SU-DHL-6 (cell line): ENCODE results near the gene HCN4.

Source experiments
- H2AFZ ChIP-seq: fragments of 200-600 bp; sonication (generic); 2 replicates; pipeline ENCODE4 v1.6.1; 2014; ENCODE audit warnings: low read depth, mild to moderate bottlenecking, moderate library complexity, mixed read lengths, antibody characterized with exemption, low read length; ENCODE audit not compliant: severe bottlenecking
- H3F3A ChIP-seq: fragments of 200-600 bp; shearing (Covaris generic); 2 replicates; pipeline ENCODE4 v1.6.0; 2016; ENCODE audit warnings: antibody characterized with exemption, mild to moderate bottlenecking; ENCODE audit not compliant: insufficient read depth
- H3K27ac ChIP-seq: fragments of 200-600 bp; sonication (generic); 2 replicates; pipeline ENCODE4 v1.5.1; 2016; ENCODE audit warnings: low read depth, mild to moderate bottlenecking, low read length, moderate library complexity, mixed read lengths
- H3K27me3 ChIP-seq: fragments of 200-600 bp; sonication (generic), shearing (Covaris generic); 2 replicates; pipeline ENCODE4 v1.6.0; 2014; ENCODE audit warnings: mild to moderate bottlenecking, low read length
- H3K36me3 ChIP-seq: fragments of 200-600 bp; sonication (generic); 2 replicates; pipeline ENCODE4 v1.6.1; 2014; ENCODE audit warnings: mild to moderate bottlenecking, low read length, mixed read lengths
- H3K4me2 ChIP-seq: fragments of 300-600, 200-600 bp; shearing (Covaris generic), sonication (generic); 2 replicates; pipeline ENCODE4 v1.6.0; 2014; ENCODE audit warnings: low read length, low read depth, mild to moderate bottlenecking; ENCODE audit not compliant: poor library complexity, severe bottlenecking
- H3K4me3 ChIP-seq: fragments of 200-600 bp; sonication (generic); 2 replicates; pipeline ENCODE4 v1.5.1; 2014; ENCODE audit warnings: antibody characterized with exemption, low read length, mild to moderate bottlenecking, mixed read lengths; ENCODE audit not compliant: insufficient read depth, poor library complexity, severe bottlenecking
- H3K79me2 ChIP-seq: fragments of 200-600 bp; sonication (generic); 2 replicates; pipeline ENCODE4 v1.6.1; 2014; ENCODE audit warnings: mild to moderate bottlenecking, low read length, moderate library complexity; ENCODE audit not compliant: insufficient read depth
- H3K9ac ChIP-seq: fragments of 200-600 bp; sonication (generic); 2 replicates; pipeline ENCODE4 v1.7.0; 2014; ENCODE audit warnings: mild to moderate bottlenecking, low read length
- H3K9me2 ChIP-seq: fragments of 200-600 bp; sonication (generic); replicated peaks from 2 replicates; pipeline ENCODE4 v1.6.1; 2014; ENCODE audit warnings: low read length; ENCODE audit not compliant: insufficient read depth
- H3K9me3 ChIP-seq: fragments of 200-600 bp; sonication (generic); 2 replicates; pipeline ENCODE4 v1.6.1; 2014; ENCODE audit warnings: low read length, mixed read lengths; ENCODE audit not compliant: insufficient read depth
- H4K20me1 ChIP-seq: fragments of 200-600 bp; sonication (generic); 2 replicates; pipeline ENCODE4 v1.6.1; 2014; ENCODE audit warnings: low read depth, mild to moderate bottlenecking, antibody characterized with exemption, low read length, moderate library complexity, mixed read lengths
- EZH2phosphoT487 ChIP-seq: fragments of 200-600 bp; sonication (generic), shearing (Covaris generic); conservative IDR thresholded peaks from 2 replicates; pipeline ENCODE4 v1.6.1; 2018; ENCODE audit warnings: mild to moderate bottlenecking, antibody characterized with exemption, low read length, moderate library complexity, mixed read lengths
- TF ChIP-seq, protein P1 (sequence below): fragments of 200-600 bp; sonication (generic); IDR thresholded peaks from one replicate; pipeline ENCODE4 v1.5.1; 2017; ENCODE audit warnings: antibody characterized with exemption, mild to moderate bottlenecking, low read length, moderate library complexity; ENCODE audit not compliant: insufficient read depth, poor library complexity, severe bottlenecking

The HCN4 gene

DNA sequence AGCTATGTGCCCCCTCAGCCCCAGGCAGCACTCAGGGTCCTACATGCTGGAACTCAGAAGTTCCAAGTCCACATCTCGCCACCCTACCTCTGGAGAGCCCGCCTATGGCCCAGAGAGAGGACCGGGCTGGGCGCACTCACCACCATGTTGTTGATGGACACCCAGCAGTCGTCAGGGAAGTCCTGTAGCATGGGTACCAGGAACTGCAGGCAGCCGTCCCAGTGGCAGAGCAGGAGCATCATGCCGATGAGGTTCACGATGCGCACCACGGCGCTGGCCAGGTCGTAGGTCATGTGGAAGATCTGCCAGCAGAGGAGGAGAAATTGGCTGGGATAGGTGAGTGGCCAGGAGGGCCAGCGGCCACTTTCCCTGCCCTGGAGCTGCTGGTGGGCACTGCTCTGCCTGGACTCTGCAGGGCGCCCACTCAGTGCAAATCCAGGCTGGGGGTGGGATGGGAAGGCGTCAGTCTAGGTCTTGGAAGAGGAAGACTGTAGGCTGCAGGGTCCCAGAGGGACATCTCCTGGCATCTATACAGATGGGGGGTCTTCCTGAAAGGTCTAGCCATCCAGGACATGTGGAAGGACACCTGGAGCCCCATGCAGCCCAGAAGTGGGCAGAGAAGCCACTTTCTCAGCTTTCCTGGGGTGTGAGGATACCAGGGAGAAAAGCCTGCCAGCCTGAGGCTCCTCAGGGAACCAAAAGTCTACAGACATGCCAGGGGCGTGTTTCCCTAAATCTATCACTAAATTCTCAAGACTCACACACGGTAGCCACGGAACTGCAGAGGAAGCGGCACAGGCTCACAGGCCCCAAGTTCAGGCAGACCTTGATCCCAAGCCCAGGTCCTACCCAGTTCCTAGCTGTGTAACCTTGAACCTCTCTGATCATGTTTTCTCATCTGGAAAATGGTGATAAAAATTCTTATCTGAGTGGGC, 36.5 kb downstream of the HCN4 start:
- no peak overlapping the region for H3K4me3 ChIP-seq
- H3K4me2 ChIP-seq, result no peak overlapping the region
- no peaks in the 10 kb centered on the region for H3K36me3 ChIP-seq
- H3K79me2 ChIP-seq, result no peaks in the 10 kb centered on the region
- H3K27me3 ChIP-seq, result no peaks in the 10 kb centered on the region
- no peaks in the 10 kb centered on the region for H3K9me2 ChIP-seq
- no peak overlapping the region for H2AFZ ChIP-seq
- TF ChIP-seq, protein P1, sequence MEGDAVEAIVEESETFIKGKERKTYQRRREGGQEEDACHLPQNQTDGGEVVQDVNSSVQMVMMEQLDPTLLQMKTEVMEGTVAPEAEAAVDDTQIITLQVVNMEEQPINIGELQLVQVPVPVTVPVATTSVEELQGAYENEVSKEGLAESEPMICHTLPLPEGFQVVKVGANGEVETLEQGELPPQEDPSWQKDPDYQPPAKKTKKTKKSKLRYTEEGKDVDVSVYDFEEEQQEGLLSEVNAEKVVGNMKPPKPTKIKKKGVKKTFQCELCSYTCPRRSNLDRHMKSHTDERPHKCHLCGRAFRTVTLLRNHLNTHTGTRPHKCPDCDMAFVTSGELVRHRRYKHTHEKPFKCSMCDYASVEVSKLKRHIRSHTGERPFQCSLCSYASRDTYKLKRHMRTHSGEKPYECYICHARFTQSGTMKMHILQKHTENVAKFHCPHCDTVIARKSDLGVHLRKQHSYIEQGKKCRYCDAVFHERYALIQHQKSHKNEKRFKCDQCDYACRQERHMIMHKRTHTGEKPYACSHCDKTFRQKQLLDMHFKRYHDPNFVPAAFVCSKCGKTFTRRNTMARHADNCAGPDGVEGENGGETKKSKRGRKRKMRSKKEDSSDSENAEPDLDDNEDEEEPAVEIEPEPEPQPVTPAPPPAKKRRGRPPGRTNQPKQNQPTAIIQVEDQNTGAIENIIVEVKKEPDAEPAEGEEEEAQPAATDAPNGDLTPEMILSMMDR, result no peak
- no peak for TF ChIP-seq EZH2phosphoT487
- H3F3A ChIP-seq, result no peaks in the 10 kb centered on the region
- no peaks in the 10 kb centered on the region for H4K20me1 ChIP-seq
- H3K9me3 ChIP-seq, result no peaks in the 10 kb centered on the region
- no peak overlapping the region for H3K9ac ChIP-seq
- H3K27ac ChIP-seq, result no peak overlapping the region

DNA sequence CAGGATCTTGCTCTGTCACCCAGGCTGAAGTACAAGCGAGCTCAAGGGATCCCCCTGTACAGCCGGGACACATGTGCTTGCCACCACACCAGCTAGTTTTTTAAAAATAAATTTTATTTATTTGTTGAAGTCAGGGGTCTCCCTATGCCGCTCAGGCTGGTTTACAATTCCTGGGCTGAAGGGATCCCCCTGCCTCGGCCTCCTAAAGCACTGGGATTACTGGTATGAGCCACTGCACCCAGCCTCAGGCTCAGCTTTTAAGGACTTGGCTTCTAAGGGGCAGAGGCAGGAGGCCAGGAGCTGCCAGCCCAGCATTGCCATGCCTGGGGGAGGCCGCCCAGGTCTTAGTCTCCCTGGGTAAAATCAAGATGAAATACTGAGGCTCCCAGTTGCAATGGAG, 37.3 kb downstream of the HCN4 start:
- Histone ChIP-seq H3F3A (no peaks in the 10 kb centered on the region), H3K9me2 (no peaks in the 10 kb centered on the region), H4K20me1 (no peaks in the 10 kb centered on the region), H3K9ac (no peak overlapping the region), H3K9me3 (no peaks in the 10 kb centered on the region), H3K36me3 (no peaks in the 10 kb centered on the region), H3K4me3 (no peak overlapping the region), H3K79me2 (no peaks in the 10 kb centered on the region), H2AFZ (no peak overlapping the region), H3K27ac (no peak overlapping the region), H3K4me2 (no peak overlapping the region), H3K27me3 (no peaks in the 10 kb centered on the region)
- TF ChIP-seq EZH2phosphoT487, result no peak
- TF ChIP-seq, protein P1, result no peak

DNA sequence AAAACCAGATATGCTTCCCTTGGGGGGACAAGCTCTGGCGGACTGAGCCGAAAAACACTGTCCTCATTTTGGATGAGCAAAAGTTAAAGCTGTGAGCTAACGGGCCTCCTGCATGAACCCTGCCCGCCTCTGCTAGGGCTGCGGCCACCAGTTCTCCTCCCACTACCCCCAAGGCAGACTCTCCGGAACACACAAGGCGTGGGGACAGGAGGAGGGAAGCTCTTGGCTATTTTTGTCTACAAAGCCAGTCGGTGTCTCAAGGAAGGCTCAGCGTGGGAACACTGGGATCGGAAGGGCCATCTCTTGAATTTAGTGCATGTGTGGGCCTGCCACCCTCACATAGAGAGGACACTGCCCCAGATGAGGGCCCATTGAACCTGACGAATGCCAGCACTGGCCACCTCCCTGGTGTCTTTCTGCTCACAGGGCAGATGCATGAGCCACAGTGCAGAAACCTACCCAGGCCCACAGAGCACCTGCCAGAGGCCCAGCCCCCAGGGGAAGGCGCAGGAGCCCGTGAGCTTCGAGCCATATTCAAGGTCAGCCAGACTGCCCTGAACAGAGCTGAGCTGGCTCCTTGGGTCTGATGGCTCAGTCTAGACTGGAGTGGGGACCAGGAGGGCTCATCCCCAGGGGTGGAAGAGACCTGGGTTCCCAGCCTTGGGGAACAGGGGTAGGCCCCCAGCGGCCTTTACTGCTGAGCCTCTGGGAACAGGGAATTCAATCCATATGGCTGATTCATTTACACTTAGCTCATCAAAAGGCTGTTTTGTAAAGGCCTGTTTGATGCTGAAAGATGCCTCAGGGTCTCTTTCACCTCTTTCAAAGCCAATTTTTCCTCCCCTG, 38.3 kb downstream of the HCN4 start:
- Histone ChIP-seq H3K36me3 (no peaks in the 10 kb centered on the region), H3K27ac (no peak overlapping the region), H3K4me3 (no peak overlapping the region), H3K9me3 (no peaks in the 10 kb centered on the region), H3K9me2 (no peaks in the 10 kb centered on the region), H4K20me1 (no peaks in the 10 kb centered on the region), H3K4me2 (no peak overlapping the region), H2AFZ (no peak overlapping the region), H3K27me3 (no peaks in the 10 kb centered on the region), H3K9ac (no peak overlapping the region), H3F3A (no peaks in the 10 kb centered on the region), H3K79me2 (no peaks in the 10 kb centered on the region)
- TF ChIP-seq, protein P1, result no peak
- no peak for TF ChIP-seq EZH2phosphoT487
